ENCODE data around the gene MARK1.

- no peak for TF ChIP-seq POLR2A (IDR thresholded peaks at IDR 0.05)
- TF ChIP-seq CTCF (IDR thresholded peaks at IDR 0.05) = no peak
- no peak for TF ChIP-seq POLR2AphosphoS5 (IDR thresholded peaks at IDR 0.05)
Measured at GRCh38 chr1:220550811-220551399, 23.0 kb downstream of the MARK1 start.
